Choroid plexus epithelial cell (primary cell): ENCODE measurements around the gene SYT13.

ENCODE experiments used
- DNase-seq: peaks from one replicate; pipeline ENCODE4 v3.0.0-alpha.2; 2010; ENCODE audit warnings: low read depth
- H3K4me3 ChIP-seq: 2 replicates; pipeline ENCODE4 v1.5.1; 2011; ENCODE audit warnings: low read depth, mild to moderate bottlenecking, control low read depth, low read length, moderate library complexity
- CTCF ChIP-seq: conservative IDR thresholded peaks from 2 replicates; pipeline ENCODE4 v1.5.1; 2011; ENCODE audit warnings: low read depth, mild to moderate bottlenecking, control low read depth, inconsistent platforms, low read length, moderate library complexity

SYT13 gene

DNA sequence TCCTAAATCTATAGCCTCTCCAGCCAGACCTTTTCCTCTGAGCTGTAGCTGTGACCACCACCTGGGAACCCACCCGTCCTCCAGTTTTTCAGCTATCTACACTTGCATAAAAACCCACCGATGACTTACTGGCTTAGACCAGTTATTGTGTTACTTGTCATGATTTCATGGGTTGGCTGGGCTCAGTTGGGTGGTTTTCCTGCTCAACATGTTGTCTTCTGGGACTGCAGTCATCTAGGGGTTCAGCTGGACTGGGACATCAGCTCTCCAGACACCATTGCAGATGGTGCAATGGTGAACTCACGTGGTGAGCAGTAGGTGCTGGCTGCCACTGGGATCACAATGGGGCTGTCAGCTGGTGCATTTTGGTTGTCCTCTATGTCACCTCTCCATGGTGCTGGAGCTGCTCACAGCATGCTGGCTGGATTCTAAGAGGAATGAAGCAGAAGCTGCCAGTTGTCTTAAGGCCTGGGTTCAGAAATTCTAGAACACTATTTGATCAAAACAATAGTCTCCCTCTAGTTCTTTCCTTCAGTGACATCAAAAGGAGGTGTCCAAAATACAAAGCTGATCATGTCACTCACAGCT lies 1.3 kb upstream of the SYT13 start:
- no peak for DNase-seq
- H3K4me3 ChIP-seq, result no peak overlapping the region
- no peak for TF ChIP-seq CTCF

GRCh38 chr11:45285250-45285828 lies 802 bp downstream of the SYT13 start:
- no peak overlapping the region for H3K4me3 ChIP-seq
- DNase-seq, result no peak
- no peak for TF ChIP-seq CTCF

DNA sequence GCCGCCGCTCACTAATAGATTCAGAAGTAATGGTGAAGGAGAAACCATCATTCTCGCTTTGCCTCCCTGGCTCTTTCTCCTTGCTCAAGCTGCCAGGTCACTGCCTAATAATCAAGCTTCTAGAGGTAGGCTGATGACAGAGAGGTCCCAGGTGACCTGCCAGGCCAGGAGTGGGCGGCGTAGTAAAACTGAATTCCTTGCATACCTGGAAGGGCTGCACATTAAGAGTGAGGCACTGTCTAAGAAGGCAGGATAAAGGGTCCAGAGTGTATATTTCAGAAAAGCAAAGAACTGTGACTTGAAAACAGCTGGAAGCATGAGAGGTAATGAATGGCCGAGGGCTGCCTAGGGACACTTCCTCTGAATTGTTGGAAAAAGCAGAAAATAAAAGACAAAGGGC lies 4.1 kb downstream of the SYT13 start:
- no peak for TF ChIP-seq CTCF
- no peak for DNase-seq
- H3K4me3 ChIP-seq, result no peak overlapping the region

DNA sequence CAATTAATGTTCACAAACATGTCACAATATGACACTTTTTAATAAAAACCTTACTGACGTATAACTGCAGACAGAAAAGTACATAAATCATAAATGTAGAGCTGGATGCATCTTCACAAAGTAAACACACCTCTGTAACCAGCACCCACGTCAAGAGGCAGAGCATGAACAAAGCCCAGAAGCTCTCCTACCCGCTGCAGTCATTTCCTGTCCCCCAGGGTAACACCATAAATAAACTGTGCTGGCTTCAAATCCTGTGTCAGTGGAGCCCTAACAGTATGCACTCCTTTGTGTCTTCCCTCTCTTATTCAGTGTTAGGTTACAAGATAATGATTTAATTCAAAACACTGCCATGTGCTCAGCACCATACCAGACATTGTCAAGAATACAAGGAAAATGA lies 5.7 kb downstream of the SYT13 start:
- no peak overlapping the region for H3K4me3 ChIP-seq
- DNase-seq, result peak; percentile 7
- no peak for TF ChIP-seq CTCF

GRCh38 chr11:45279645-45280044 lies 6.5 kb downstream of the SYT13 start:
- H3K4me3 ChIP-seq, result no peak overlapping the region
- DNase-seq, result no peak
- TF ChIP-seq CTCF, result no peak

- TF ChIP-seq CTCF, result no peak
- no peak overlapping the region for H3K4me3 ChIP-seq
- no peak for DNase-seq
Observed at GRCh38 chr11:45278714-45279113, 7.4 kb downstream of the SYT13 start.

DNA sequence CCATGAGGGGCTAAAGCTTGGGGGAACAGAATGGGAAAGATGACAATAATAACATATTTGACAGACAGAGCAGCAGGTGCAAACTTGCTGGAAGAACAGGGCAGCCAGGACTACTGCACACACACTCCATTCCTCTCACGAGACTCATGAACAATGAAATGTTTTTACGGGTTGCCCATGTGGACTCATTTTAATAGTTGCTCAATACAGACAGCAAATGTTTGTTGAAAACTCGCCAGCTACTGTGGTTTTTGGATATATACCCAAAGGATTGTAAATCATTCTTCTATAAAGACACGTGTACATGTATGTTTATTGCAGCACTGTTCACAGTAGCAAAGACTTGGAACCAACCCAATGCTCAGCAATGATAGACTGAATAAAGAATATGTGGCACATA lies 10.3 kb downstream of the SYT13 start:
- TF ChIP-seq CTCF, result no peak
- no peak for DNase-seq
- no peak overlapping the region for H3K4me3 ChIP-seq
